Measurements from ENCODE around the gene C3orf85.
"Not testable (repeated sequence)": the region's sequence is repeated elsewhere in the genome, so short reads cannot be mapped to it uniquely, and the experiment has no call there.

C3orf85 gene

DNA sequence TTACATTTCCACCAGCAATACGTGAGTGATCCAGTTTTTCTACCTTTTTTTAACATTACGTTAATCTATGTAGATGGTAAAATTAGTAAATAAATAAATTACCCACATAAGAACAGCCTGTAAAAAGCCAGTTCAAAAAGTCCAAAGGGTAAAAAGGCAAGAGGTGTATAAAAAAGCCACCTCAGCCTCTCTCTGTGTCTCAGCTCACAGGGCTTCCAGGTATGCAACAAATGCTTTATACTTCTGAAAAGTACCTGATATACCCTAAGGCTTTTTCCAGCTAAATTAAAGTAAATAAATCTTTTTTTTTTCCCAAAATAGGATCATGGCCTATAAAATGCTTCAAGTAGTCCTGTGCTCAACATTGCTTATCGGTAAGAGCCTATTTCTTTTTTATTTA, at the start of gene C3orf85:
Gene C3orf85, plus strand, starts transcription at position 197 of the 400 bp plus-strand sequence. Its CDS starts 129 bp downstream, at position 326.
- no peak for DNase-seq

GRCh38 chr3:109089265-109089664, 47.3 kb upstream of the C3orf85 start:
- DNase-seq = no peak

- no peak for DNase-seq
Observed at GRCh38 chr3:109091846-109092245, 44.7 kb upstream of the C3orf85 start.

DNA sequence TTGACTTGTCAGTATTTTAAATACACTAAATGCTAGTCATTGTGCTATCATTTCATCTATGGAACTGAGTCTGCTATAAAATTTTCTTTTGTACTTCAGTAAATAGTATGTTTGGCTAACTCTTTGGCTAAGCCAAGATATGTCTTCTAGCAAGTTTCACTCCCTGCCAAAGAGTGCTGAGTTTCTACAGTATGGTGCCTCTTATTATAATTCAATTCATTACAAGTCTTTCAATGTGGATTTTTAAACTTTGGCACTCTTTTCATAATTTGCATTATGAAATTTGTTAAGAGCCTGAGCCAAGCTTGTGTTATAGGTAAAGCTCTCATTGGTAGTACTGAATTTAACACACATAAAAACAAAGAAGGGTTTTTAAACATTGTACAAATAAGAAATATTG, 43.0 kb upstream of the C3orf85 start:
- no peak for DNase-seq

DNA sequence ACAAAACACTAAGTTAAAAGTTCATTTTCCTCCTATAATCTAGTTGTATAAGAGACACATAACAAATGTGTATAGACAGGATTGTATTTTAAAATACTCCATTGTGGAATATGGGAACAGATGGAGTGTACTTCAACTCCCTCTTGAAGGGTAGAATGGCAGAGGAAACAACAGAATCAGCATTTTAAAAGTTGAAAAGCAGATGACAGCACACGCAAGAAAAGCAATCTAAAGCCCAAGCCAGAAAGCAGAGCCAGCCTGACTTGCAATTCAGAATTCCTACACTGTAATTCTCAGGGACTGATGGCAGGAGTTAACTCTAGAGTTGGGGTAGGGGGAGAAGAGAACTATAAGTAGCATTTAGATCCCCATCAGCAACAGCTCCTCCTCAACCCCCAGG, 41.4 kb upstream of the C3orf85 start:
- DNase-seq = no peak

DNA sequence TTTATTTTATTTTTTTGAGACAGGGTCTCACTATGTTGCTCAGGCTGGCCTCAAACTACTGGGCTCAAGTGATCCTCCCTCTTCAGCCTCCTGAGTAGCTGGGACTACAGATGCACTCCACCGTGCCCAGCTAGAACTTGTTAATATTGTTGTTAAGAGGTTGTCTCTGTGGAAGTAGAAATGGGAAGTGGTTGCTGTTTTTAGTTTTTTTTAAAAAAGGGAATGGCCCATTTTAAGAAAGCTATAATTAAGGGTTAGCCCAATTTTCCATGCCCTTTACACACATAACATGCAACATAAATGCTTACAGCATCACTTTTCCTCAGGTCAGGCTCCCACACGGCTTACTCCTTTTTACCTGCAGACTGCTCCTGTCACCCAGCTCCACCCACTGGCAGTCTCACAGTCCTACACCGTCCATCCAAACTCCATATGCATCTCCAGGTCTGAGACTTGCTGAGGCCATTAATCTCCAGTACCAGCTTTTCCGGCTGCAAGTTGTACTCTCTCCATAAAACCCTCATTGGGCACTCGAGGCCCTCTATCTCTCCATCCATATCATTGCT, 38.4 kb upstream of the C3orf85 start:
- no peak for DNase-seq

DNA sequence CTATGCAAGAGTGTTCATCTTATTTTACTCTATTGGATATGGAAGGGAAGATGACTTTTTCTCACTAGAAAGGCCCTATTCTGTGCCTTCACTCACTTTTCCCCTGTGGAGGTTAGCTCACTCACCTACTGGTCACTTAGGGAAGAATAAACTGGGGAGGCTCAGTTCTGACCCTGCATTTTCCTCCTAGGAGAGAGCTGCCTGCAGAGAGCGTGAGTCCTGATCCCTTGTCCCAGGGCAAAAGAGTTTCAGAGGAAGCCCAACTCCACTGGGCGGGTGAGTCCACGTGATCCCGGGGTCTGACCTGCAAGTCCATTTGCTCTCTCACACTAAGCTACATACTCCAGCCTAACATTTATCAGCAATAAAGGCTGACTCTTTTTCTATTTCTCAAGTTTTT, 26.9 kb upstream of the C3orf85 start:
- no peak for DNase-seq

DNA sequence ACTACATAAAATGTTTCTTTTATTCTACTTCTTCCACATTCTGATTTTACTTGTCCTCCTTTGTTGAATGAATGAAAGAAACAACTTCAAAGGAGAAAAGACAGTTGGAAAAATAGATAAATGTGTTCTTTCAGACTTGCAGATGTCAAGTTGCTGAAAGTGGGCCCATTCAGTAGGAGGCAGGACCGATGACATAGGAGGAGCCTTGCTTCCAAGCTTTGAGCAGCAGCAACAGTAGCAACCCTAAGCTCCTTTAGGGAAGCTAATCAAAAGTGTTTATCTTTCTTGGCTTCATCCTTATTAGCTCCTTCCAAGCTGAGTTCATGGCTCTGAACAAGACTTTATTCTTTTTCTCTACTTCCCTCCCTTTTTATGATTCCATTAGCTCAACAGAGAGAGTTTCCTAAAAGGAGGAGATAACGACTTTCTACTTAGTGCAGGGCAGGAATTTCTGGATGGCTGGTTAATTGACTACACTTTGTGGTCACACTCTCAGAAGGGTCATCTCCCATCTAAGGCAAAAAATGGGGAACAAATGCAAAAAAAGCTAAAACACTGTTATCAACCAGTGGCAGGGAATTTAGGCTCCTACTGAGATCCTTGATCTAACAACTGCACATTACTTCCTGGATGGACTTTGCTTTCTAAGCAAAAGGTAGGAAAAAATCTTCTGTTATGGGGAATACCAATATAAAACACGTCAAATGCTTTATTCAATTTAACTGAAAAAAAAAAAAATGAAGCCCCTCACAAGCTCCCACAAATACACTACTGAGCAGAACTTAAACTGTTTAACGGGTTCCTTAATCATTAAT, 23.4 kb upstream of the C3orf85 start:
- DNase-seq = no peak

DNA sequence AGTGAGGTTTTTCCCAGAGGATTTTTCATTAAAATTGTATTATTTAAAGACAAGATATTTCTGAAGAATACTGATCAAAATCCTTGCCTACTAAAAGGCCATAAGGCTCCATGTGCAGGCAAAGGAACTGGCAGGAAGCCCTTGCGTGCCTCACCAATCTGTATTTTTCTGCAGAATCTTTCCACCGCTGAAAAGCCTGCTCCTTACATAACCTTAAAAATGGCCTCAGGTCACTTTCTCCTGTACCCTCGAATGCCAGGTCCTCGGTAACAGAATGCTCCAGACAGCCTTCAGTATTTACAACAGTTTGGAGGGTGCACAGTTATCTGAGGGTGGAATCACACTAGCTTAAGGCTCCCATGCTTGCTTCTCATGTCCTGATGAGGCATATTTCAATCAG, 21.8 kb upstream of the C3orf85 start:
- no peak for DNase-seq

DNA sequence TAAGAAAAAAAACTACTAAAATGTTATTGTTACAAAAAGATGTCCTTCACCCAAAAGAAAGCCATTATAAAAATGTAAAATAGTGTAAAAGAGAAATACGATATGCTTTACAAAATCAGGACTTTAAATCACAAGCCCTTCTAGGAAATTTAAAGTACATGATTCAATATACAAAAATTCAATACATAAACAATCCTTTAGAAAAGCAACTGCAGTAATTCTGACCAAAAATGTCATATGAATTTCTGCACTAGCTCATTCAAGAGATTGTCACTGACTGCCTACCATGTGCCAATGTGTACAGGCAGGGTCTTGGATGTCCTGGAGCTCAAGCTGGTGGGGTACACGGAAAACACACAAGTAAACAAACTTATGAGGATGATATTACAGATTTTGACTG, 21.1 kb upstream of the C3orf85 start:
- DNase-seq = no peak

GRCh38 chr3:109116031-109116430, 20.5 kb upstream of the C3orf85 start:
- no peak for DNase-seq

DNA sequence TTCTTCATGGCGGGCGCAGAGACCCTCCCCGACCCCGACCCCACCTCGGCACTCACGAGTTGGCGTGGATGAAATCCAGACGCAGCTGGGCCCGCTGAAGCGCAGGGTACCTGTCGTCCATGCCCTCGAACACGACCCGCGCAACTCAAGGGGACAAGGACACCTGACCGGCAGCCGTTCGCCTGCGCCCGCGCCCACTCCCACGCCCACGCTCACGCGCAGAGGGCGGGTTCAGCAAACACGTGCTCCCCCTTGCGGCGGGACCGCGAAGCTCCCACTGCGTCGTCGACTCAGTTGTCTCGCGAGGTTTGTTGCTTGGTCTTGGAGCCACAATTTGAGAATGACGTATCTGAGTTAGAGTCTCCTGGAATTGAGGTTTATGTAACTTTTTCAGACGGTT, 18.6 kb upstream of the C3orf85 start, which contains the start of gene MORC1:
Gene MORC1, minus strand, starts transcription at position 196 of the 400 bp plus-strand sequence. Its CDS starts 75 bp downstream, at position 121.
- no peak for DNase-seq

DNA sequence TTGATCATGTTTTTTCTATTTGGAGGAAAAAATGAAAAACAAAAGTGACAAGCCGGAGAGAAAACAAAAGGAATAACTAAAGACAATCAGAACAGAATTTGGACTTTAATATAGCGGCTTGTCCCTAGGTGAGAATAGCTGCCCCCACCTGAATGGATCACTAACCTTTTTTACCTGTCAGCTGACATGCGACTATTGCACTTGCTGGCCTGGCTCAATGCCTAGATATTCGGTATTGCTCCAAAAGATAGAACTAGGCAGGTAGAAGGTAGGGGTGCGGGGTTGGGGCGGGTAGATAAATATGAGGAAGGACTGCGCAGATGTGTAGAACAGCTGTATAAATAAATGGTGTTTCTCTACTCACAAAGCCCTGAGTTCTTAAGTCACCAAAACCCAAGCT, 17.9 kb upstream of the C3orf85 start:
- DNase-seq = no peak

- DNase-seq = no peak
Observed at GRCh38 chr3:109122690-109123089, 13.8 kb upstream of the C3orf85 start.

- no peak for DNase-seq
Observed at GRCh38 chr3:109125902-109126301, 10.6 kb upstream of the C3orf85 start.

GRCh38 chr3:109127553-109127952, 9.0 kb upstream of the C3orf85 start:
- no peak for DNase-seq

- no peak for DNase-seq
Observed at GRCh38 chr3:109131276-109131675, 5.2 kb upstream of the C3orf85 start.

- no peak for DNase-seq
Observed at GRCh38 chr3:109132801-109133473, 3.6 kb upstream of the C3orf85 start.

DNA sequence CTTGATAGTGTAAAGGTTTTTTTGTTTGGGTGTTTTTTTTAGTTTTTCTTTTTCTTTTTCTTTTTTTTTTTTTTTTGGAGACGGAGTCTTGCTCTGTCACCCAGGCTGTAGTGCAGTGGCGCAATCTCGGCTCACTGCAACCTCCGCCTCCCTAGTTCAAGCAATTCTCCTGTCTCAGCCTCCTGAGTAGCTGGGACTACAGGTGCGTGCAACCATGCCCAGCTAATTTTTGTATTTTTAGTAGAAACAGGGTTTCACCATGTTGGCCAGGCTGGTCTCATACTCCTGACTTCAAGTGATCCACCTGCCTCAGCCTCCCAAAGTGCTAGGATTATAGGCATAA, 3.1 kb upstream of the C3orf85 start:
- not testable (repeated sequence) for DNase-seq

DNA sequence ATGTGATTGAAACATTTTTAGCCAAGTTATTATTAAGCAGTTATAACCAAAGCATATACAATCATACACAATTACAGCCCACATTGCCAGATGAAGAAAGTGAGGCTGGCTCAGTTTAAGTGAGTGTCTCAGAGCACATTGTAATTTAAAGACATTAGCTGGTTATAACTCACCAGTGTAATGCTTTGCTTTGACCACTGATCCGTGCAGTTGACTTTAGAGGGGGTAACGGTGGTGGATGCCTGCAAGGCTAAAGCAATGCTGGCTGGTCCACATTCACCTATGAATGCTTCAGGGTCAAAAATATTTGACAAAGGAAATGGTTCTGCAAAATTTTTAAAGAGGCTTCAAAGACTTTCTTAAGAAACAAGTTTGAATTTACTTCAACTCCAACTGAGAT, 1.2 kb downstream of the C3orf85 start:
- no peak for DNase-seq

GRCh38 chr3:109140318-109140717, 3.8 kb downstream of the C3orf85 start:
- no peak for DNase-seq

GRCh38 chr3:109143646-109144045, 7.1 kb downstream of the C3orf85 start:
- no peak for DNase-seq

GRCh38 chr3:109149078-109149477, 12.6 kb downstream of the C3orf85 start:
- DNase-seq = no peak

GRCh38 chr3:109152320-109152719, 15.8 kb downstream of the C3orf85 start:
- no peak for DNase-seq
